GM20000 (cell line): ENCODE data around the gene NDUFAF8.

ENCODE experiments used
- DNase-seq: peaks from one replicate; pipeline ENCODE4 v3.0.0; 2012; ENCODE audit warnings: low spot score
- CTCF ChIP-seq: IDR thresholded peaks from 2 replicates; pipeline ENCODE4 v1.5.1; 2012; ENCODE audit warnings: mild to moderate bottlenecking, control low read depth; ENCODE audit errors: extremely low read depth, missing control alignments

Gene NDUFAF8

DNA sequence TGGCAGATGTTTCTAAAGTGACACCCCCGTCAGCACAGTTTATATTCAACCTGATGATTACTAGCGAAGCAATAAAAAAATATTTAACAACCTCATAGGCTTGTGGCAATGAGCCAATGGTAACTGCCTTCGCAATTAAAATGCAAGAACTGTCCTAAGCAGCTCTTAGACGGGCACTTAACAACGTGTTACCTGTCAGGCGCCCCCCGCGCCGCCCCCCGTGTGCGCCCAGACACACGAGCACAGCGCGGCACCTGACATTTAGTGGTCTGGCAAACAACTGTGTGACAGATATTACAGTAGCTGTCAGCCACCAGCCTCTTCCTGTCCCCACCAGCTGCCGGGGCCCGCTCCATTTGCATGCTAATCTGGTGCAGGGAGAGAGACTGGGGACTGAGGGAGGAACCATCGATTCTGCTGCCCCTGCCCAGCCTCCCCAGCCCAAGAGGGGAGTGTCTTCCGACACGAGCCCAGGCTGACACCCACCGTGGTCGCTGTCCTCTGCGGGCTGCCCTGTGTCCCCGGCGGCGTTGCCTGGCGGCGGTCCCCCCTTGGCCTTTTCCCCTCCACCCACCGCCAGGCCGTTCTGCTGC, 12.7 kb downstream of the NDUFAF8 start:
- no peak for DNase-seq

DNA sequence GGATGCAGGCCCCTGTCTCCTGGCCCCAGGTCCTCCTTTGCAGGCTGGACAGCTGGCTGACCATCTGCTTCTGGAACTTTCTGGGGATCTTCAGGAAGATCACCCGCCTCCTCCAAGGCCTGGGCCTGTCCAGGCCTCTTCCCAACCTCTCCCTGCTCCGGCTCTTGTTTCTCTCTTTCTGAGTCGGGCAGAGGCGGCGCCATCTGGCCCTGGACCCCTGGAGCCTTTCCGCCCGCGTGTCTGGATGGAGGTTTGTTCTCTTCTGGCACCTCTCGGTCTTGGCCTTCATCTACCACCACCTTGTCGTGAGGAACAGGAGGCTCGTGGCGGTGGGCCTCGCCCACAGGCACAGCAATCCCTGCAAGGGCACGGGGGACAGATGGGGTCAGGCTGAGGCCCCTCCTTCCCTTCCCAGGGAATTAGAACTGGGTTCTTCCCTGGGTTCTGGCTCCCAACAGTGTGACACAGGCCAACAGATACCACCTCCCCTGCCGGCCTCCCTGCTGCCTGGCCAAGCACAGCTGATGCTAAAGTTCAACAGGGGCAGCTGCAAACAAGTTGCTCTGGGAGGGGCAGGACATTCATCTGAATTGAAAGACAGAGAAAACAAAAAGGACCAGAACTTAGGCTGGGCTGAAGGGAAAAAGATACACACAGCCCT, 13.3 kb downstream of the NDUFAF8 start:
- no peak for DNase-seq
- no peak for TF ChIP-seq CTCF

More for the DNA sequence above, 12.7 kb downstream of the NDUFAF8 start:
- TF ChIP-seq CTCF, result no peak

DNA sequence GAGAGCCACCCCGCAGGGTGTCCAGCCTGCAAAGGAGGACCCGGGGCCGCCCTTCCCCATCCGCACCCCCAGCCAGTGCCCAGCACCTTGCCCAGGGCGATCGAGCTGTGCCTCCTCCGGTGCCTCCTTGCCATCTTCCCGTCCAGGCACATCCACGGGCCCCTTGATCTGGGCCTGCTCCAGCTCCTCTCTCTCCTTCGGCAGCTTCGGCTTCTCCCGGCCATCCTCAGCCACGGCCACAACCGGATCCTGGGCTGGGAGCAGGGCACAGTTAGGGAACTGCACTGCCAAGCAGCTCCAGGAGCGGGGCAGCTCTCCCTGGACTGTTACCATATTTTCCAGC, 13.8 kb downstream of the NDUFAF8 start:
- no peak for DNase-seq
- TF ChIP-seq CTCF, result no peak

- DNase-seq, result peak; percentile 81
- peak; percentile 36 for TF ChIP-seq CTCF
These were observed 14.4 kb downstream of the NDUFAF8 start for GRCh38 chr17:81253358-81254131.

DNA sequence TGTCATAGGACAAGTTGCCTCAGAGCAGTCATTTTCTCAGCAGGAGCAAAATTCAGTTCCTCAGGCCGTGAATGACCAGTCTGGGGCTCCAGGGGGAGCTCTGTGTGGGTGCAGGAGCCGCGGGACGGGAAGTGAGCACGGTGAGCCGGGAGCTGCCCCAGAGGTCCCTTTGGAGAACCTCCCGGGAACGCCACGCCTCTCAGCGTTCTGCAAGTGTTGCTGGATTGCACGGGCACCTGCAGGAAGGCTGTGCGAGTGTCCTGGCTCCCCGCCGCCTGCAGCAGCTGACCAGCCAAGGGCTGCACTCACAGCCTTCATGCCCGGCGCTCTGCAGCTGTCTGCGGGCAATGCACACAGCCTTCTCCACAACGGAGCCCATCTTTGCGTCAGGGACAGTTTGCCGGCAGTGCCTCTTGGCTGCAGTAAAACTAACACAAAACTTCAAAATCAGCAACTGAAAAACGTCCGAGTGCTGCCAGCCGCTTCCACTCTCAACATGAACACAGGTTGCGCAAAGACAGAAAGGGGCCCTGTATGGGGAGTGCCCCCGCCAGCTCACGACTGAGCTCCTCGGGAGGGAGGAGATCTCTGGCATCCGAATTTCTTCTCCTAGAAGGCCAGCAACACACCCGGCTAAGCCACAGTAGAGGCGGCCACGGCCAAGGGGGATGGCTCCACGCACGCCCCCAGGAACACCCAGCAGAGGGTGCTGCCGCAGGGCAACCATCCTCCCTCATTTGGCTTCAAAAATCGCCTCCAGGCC, 16.0 kb downstream of the NDUFAF8 start:
- TF ChIP-seq CTCF, result no peak
- DNase-seq, result no peak

- DNase-seq, result no peak
- no peak for TF ChIP-seq CTCF
These were observed 17.5 kb downstream of the NDUFAF8 start for GRCh38 chr17:81256616-81257015.

DNA sequence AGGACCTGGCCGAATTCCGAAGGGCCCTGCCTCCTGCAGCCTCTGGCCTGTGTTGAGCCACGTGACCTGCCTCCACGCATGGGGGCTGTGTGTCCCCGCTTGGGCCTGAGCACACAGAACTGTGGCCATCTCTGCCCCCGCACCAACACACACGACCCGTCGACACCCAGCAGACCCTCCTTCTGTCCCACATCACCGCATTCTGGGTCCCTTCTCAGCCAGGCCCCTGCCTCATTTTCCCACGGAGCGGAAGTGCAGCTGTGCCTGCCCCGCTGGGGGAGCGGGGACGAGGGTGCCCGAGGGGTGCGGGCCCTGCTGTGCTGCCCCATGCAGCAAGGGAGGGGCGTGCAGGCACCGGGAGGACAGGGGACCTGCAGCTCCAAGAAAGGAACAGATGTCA, 18.4 kb downstream of the NDUFAF8 start:
- no peak for DNase-seq
- TF ChIP-seq CTCF, result no peak
